A673 (cell line): ENCODE results near the gene EPB41L4A.

Experiments used
- EZH2 ChIP-seq: fragments of 200-600 bp; sonication (generic); IDR thresholded peaks from 2 replicates; pipeline ENCODE4 v1.6.1; 2017; ENCODE audit warnings: borderline replicate concordance, low read depth, mild to moderate bottlenecking, mixed read lengths, antibody characterized with exemption, low read length; ENCODE audit not compliant: poor library complexity, severe bottlenecking
- TF ChIP-seq, protein P1 (sequence below): fragments of 300-800, 200-600 bp; sonication (generic); conservative IDR thresholded peaks from 2 replicates; pipeline ENCODE4 v1.5.1; 2017; ENCODE audit warnings: low read depth, mild to moderate bottlenecking, antibody characterized with exemption, low read length, moderate library complexity, mixed read lengths

DNA sequence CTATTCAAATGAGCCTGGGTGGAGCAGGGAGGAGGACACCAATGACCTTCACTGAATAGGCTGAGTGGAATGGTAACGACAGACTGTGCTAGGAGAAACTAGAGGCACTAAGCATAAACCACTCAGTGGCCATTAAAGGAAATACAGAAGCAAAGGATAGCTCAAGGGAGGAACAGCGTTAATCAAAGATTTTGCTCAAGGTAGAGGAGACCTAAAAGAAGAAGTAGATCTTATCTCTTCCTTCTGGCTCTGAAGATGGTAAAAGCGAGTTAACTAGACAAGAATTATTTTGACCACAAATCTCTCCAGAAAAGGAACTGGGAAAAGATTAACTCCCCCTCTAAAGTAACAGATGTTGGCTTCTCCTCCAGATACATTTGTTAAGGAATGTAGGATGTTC, 299.6 kb downstream of the EPB41L4A start:
- TF ChIP-seq, protein P1, sequence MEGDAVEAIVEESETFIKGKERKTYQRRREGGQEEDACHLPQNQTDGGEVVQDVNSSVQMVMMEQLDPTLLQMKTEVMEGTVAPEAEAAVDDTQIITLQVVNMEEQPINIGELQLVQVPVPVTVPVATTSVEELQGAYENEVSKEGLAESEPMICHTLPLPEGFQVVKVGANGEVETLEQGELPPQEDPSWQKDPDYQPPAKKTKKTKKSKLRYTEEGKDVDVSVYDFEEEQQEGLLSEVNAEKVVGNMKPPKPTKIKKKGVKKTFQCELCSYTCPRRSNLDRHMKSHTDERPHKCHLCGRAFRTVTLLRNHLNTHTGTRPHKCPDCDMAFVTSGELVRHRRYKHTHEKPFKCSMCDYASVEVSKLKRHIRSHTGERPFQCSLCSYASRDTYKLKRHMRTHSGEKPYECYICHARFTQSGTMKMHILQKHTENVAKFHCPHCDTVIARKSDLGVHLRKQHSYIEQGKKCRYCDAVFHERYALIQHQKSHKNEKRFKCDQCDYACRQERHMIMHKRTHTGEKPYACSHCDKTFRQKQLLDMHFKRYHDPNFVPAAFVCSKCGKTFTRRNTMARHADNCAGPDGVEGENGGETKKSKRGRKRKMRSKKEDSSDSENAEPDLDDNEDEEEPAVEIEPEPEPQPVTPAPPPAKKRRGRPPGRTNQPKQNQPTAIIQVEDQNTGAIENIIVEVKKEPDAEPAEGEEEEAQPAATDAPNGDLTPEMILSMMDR = no peak
- TF ChIP-seq EZH2 = no peak
